GM21717 (cell line): ENCODE results near the gene UBR7.
"Not testable (repeated sequence)": the region's sequence is repeated elsewhere in the genome, so short reads cannot be mapped to it uniquely, and the experiment has no call there.

ENCODE experiments used
- ATAC-seq: cut with Tn5 transposase; IDR thresholded peaks from one replicate; pipeline ENCODE4 v1.9.1; 2021; ENCODE audit warnings: mild to moderate bottlenecking, moderate library complexity; ENCODE audit not compliant: unreplicated experiment

The UBR7 gene

DNA sequence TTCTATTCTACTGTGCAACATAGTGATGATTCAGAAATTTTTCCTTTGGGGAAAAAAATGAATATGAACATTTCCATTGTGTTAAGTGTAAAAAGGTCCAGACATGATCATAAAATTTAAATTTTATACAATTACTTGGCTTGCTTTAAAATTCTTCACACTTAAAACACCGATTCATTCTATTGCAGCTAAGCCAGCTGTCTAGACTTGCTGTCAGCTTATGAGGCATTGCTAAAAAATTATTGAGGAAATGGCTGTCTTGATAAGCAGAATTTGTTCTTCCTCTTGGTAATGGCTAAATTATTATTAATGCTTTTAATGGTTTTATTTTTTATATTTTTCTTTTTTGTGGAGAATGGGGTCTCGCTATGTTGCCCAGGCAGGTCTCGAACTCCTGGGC is 20.1 kb upstream of the UBR7 start:
- no peak for ATAC-seq

DNA sequence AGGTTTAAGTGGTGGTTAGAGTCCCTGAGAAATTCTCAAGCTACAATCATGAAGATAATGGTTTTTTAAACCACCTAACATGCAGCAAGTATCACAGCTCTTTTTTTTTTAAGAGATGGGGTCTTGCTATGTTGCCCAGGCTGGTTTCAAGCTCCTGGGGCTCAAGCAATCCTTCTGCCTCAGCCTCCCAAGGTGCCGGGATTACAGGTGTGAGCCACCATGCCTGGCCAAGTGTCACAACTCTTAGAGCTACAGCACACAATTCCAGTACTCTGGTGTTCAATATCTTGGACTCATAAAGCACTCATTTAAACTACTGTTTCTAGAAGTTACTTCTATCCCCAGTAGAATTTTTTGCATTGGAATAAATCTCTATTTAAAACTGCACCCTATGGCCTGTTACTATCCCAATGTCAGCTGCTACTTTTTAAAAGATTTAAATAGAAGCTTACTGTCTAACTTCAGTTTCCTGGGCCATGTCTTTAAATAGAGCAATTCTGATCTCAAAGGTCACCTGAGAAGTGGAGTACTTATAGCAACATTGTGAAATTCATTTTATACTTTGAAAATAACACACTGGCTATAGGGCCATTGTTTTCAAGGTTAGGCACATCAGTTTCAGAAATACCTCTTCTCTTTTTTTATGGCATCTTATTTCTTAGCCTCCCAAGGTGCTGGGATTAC is 11.6 kb upstream of the UBR7 start:
- ATAC-seq, result no peak

DNA sequence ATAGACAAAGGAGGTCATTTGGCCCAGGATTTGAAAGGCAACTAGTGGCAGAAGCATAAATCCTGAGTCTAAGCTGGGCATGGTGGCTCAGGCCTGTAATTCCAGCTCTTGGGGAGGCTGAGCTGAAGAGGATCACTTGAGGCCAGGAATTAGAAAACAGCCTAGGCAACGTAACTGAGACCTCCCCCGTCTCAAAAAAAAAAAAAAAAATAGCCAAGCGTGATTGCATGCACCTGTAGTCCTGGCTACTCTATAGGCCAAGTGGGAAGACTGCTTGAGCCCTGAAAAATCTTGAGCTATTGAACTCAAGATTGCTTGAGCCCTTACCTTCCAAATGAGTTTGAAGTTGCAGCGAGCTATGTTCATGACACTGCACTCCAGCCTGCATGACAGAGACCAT is 8.0 kb upstream of the UBR7 start:
- no peak for ATAC-seq

DNA sequence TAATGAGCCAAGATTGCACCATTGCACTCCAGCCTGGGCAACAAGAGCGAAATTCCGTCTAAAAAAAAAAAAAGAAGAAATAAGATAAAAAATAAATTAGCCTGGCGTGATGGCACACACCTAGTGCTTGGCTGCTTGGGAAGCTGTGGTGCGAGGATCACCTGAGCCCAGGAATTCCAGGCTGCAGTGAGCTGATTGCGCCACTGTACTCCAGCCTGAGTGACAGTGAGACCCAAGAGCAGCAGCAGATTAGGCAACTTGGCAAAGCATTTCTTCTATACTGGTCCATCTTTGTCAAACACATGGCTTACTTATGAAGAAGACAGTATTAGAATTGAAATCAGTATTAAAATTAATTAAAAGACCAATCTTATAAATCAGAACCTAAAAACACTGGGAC is 6.5 kb upstream of the UBR7 start:
- no peak for ATAC-seq

DNA sequence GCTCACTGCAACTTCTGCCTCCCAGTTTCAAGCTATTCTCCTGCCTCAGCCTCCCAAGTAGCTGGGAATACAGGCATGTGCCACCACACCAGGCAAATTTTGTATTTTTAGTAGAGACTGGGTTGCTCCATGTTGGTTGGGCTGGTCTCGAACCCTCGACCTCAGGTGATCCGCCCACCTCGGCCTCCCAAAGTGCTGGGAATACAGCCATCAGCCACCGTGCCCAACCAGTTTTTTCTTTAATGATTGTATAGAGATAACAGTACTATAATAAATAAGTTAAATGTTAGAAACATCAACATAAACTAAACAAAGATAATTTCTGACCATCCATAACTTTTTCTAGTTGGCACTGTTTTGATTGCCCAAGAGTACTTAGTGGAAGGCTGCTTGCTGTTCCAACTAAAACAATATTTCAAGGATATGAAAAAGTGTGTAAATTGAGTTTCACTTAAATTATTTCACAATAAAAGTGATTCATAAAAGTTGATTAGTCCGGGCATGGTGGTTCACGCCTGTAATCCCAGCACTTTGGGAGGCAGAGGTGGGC is 5.8 kb upstream of the UBR7 start:
- no peak for ATAC-seq

DNA sequence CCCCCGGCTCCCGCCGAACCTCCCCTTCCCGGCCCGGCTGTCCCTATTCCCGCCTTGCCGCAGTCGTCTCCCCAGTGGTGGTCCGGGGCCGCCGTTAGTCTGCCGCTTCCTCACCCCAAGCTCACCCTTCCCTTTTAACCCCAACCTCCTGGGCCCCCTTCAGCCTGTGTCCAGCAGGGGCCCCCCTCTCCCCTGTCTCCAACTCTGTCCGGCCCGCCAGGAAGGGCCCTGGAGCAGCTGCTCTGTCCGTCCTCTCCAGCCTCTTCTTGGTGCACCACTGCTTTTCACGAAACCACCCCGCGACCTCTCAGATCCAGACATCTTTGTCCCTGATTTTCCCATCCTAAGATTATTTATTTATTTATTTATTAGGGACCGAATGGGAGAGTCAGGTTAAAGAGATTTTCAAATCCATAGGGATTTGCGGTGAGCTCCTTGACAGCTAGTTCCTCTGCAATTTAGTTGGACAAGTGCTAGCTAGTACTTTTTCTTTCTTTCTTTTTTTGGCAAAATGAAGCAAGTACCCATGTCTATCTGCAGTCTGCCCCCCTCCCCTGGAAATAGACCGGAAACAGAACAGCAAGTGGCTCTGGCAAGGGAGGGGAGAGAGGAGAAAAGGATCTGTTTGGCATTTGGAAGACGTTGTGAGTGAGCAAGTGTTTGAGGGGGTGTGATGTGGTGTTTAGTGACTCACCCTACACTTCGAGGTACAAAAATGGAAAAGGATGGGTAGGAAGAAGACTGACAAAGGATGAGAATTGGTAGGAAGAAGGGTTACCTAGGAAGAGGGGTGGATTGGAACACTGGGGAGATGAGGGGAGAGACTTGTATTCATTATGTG is 632 bp downstream of the UBR7 start:
- ATAC-seq, result peak; percentile 47

DNA sequence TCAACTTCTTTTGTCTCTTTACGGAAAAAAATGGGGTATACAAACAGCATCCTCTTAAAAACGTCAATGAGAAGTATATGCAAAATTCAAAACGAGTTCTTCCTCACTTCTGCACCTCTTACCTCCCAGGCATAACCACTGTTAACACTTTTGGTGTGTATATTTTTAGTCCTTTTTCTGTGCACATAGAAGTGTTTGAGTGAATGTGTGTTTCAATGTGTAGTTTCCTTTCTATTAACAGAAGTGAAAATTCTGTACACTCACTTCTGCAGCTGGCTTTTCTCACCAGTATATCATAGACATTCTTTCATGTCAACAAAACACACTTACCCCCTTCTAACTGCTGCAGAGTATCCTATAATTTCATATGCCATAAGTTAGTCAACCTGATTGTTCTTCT is 5.4 kb downstream of the UBR7 start:
- ATAC-seq, result peak; percentile 64

DNA sequence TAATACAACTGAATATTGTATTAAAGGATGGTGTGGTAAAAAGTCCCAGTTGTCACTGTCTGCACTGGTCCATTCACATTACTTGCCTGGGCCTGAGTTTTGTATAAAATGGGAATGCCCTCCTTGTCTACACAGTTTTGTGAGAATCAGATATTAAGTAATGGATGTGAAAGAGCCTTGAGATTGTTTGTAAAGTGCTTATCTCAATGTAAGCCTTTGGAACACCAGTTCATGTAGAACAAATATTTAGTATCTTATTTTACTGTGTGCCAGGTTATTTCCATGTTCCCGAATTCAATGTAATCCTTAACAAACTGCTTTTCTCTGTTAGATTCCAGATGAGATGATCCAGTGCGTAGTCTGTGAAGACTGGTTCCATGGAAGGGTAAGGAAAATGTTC is 7.5 kb downstream of the UBR7 start:
- ATAC-seq, result no peak

DNA sequence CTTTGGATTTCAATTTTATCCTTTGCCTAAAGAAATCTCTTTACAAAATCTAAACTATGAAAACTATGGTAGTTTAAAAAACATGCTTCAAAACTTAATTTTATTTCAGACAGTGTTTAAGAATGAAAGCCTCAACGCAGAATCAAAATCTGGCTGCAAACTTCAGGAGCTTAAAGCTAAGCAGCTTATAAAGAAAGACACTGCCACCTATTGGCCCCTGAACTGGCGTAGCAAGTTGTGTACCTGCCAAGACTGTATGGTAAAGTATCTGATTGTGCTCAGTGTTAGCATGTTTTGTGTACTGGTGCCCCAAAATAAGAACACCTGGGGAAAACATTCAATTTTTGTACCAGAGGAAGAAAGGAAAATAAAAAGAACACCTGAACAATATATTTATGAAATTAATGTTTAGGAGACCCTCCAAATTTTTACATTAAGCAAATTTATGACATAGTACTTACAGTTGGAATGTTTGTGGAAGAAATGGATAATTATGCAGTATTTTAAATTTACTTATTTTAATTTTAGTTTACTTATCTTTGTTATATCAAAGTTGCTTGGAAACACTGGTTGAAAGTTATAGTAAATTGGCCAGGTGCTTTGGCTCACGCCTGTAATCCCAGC is 12.2 kb downstream of the UBR7 start:
- ATAC-seq, result no peak

DNA sequence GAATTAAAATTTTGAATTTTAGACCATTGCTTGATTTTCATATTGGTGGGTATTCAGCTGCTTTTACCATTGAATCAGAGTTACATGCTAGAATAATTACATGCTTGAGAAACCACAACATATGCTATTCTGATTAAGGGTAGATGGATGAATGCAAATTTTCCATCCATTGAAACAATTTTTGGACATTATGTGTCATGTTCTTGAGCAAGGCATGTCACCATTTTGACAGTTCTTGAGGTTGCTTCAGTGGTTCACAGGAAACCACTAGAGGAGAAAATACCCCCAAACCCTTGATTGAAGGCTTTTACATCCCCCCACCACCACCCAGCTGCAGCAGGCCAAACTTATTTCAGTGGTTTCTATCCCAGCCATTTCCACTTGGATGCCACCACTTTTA is 13.5 kb downstream of the UBR7 start:
- no peak for ATAC-seq

DNA sequence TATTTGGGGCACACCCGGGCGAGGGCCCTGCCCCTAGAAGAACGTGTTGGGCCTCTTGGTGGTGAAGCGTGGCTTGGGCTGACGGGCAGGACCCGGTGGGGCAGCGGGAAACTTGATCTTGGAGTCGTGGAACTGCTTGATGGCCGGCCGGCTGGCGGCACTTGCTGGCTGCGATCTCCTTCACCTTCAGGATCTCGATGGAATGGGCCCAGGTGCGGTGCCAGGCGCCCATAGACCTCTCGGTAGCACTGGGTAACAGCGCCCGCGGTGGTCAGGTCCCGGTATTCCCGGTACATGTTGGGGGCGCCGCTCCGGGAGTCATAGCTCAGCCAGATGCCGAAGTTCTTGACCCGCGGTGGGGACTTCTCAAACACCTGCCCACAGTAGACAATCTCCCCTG is 16.5 kb downstream of the UBR7 start:
- no peak for ATAC-seq

DNA sequence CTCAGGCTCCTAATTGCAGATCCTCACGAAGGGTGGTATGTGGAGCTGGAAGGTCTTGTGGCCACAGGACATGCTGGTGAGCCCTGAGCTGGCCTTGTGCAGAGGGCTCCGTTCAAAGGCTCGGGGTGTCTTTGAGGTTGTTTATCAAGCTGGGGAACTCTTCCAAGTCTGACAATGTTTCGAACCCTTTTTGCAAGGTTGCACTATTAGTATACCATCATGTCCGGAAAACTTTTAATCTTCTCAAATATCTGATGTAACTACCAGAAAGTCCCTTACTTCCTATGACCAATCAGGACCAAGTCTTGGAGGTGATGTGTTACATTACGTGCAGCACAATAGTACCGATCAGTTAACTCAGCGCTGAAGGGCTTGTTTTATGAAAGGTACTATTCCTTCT is 21.5 kb downstream of the UBR7 start:
- no peak for ATAC-seq

DNA sequence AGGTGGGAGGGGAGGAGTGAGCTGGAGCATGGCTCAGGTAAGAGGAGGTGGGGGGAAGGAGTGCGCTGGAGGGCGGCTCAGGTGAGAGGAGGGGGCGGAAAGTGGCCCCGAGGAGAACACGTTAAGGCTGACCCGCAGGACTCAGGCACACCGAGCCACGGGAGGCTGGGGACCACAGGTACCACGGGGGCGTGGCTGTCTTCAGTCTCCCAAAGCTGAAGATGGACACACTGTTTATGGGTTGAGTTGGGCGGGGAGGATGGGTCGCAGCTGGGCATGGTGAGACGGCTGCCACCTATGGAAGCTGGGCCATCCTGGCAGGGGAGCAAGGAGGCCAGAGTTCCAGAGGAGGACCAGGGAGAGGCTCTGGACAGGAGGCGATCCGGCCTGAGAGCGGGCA is 23.5 kb downstream of the UBR7 start:
- ATAC-seq, result no peak

DNA sequence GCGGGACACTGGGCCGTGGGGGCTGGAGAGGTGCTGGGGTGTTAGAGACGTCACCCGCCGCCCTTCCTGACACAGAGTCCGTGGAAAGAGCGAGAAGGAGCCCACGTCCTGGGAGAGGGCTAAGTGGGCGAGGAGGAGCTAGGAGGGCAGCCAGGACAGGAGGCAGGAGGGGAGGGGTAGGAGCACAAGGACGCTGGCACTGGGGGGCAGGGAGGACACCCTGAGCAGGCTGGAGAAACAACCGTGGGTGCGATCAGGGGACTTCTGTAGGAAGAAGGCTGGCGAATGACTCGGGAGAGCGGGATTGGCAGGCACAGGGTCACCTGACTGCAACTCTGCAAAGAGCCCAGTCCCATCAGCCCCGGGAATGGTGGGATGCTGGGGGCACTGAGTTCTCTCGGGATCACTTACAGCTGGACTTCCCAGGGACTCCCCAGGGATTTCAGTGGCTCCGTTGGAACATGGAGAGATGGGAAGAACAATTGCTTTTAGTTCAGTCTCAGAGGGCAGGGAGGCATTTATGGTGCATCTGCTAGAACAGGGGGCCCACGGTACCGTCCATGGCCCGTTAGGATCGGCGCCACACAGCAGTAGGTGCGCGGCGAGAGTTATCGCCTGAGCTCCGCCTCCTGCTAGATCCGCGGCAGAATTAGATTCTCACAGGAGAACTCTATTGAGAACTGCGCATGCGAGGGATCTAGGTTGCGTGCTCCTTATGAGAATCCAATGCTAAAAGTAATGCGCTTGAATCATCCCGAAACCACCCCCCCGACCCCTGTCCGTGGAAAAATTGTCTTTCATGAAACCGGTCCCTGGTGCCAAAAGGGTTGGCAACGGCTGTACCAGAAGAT is 24.3 kb downstream of the UBR7 start:
- no peak for ATAC-seq

DNA sequence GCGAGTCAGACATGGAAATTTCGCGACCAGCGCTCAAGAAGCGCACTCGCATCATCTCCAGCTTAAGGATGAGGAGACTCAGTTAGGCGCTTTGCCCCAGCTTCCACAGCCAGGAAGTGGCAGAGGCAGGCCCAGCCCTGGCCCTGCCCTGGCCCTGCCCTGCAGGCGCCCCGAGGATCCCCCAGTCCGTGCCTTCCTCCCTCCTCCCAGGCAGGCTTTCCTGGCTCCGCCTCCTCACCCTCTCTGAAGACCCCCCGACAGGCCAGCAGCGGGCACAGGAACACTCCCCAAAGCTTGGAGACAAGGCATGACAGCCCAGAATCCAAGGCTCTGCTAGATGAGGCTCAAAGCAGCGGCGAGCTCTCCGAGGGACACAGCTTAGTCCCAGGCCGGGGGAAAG is 25.1 kb downstream of the UBR7 start:
- ATAC-seq, result no peak

DNA sequence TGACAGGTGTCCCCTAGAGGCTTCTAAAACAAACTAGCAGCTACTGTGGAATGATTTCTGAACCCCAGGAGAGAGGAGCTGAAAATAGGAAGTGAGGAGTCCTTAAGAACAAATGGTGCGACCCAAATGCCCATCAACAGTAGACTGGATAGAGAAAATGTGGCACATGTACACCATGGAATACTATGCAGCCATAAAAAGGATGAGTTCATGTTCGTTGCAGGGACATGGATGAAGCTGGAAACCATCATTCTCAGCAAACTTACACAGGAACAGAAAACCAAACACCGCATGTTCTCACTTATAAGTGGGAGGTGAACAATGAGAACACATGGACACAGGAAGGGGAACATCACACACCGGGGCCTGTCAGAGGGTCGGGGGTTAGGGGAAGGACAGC is 26.0 kb downstream of the UBR7 start:
- ATAC-seq, result not testable (repeated sequence)

DNA sequence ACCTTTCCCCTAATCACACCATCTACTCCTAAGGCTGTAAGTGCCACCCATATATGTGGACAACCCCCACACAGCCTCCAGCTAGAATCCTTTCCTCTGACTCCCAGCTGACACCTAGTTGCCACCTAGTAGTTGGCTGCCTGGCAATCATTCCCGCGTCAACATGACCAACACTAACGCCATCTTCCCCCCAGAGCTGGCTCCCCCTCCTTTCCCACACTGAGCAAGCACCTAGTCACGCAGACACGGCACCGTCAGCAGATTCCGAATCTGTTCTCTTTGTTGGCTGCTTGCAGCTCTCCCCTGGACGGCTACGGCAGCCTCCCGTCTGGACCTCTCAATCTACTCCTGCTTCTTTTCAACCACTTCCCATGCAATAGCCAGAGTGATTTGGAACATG is 27.7 kb downstream of the UBR7 start:
- no peak for ATAC-seq

DNA sequence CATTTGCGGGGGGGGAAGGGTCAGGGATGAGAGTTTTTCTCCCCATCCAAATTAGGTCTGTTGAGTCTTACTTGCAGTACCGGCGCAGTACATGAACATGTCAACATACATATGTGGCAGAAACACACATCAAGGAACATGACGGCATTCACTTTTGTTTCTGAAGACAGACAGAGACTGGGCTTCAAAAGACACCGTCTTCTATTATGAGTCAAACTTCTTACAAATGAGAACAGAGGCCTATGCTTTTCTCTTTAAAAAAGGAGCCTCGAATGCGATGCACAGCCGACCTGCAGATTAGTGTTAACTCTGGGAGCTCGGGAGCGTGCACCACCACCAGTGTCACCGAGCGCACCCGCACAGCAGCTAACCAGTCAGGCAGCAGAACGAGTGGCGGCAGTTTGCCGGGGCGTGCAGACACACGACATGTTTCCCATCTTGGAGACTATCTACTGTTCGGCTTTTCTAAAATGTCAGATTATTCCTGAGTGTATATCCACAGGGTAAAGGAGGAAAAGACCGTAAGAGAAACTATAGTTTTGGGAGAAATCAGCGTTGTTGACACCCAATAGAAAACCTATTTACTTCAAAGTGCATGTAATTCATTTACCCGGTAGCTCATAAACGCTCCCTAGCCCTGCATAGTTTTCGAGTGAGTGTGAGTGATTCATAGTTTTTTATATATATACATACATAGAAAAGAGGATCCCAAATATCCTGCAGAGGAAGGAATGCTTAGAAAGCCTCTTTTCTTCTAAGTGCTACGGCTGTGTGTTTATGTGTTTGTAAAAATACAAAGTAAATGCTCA is 33.0 kb downstream of the UBR7 start:
- no peak for ATAC-seq

DNA sequence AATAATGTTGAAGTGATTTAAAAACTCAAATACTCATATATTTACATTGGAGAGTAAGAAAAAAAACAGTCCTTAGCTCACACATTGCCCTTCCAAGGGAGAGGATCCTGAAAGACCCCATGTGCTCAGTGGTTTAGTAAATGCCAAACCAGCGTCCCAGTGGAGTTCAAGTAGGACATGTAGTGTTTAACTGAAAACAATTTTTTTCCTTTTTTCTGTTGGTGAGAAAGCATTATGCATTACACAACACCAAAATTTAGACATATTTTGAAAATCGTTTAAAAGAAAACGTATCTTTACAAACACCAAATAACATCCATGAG is 33.6 kb downstream of the UBR7 start:
- no peak for ATAC-seq

DNA sequence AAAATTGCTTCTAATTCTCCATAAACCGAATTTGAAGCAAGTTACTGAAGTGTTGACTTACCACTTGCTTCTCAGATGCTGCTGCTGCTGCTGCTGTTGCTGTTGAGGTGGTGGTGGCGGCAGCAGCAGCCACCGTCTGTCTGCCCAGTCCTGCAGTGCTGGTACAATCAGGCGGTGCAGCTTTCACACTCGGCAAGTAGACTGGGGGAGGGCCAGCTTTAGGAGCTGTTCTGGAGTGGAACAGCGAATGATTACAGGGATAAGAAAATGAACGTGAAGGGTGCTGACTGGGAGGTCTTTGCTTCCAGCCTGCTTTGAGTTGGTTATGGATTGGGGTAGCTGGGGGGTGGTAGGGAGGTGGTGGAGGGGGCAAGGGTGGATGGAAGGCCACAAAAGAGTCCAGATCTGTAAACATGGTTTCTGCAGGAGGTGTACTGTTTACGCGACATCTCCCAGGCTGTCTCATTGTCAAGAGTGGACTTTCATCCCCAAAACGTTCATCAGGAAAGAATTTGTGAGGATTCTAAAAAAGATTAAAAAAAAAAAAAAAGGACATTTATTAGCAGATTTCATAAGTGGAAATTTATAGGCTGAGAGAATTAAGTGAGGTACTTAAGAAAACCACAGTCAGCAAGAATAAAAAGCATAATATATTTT is 38.8 kb downstream of the UBR7 start:
- no peak for ATAC-seq
